ENCODE measurements around the gene SPCS2. TPM values are rescaled to one million over a fixed set of nuclear protein-coding genes. Genes with fewer than 3 reads are reported as not detected.
"Not testable (repeated sequence)": the region's sequence is repeated elsewhere in the genome, so short reads cannot be mapped to it uniquely, and the experiment has no call there.

SPCS2 gene
- total RNA-seq, 4 donors from 2014 or later = 4.9 to 126 (median 28.0) TPM

- Histone ChIP-seq H3K36me3 (no peaks in the 10 kb centered on the region), H3K4me3 (no peak overlapping the region), H3K27me3 (no peaks in the 10 kb centered on the region), H3K4me1 (peaks cover 5 to 11% of the 10 kb centered on the region in 2 donors), H3K9me3 (no peaks in the 10 kb centered on the region), H3K27ac (no peak overlapping the region)
- intact Hi-C loops (cut with DNase I; ENCODE audit: low total_unique reads) = no loop called here
- no peak for DNase-seq
- no peak for TF ChIP-seq CTCF (IDR thresholded peaks at IDR 0.05)
- TF ChIP-seq POLR2A (IDR thresholded peaks at IDR 0.05) = no peak
Measured at GRCh38 chr11:74953451-74953850, 4.4 kb downstream of the SPCS2 start.

DNA sequence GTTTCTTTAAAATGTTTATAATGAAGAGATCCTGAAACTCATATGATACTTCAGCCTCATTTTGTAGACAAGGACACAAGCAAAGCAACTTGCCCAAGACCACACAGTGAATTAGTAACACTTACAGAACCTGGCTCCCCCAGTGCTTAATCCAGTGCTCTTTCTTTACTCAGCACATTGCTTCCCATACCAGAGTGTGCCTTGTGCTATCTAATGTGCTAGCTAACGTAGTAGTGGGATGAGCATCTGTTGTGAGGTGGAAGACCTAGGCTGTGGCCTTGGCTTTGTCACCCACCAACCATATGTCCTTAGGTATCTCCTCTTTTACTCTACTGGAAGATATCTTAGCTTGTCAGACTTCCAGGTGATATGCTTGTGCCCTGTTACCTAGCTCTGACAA is 5.1 kb downstream of the SPCS2 start:
- H3K36me3 ChIP-seq = no peaks in the 10 kb centered on the region
- no peak overlapping the region for H3K27ac ChIP-seq
- no peaks in the 10 kb centered on the region for H3K9me3 ChIP-seq
- no peaks in the 10 kb centered on the region for H3K27me3 ChIP-seq
- DNase-seq = no peak
- no peak overlapping the region for H3K4me3 ChIP-seq
- TF ChIP-seq CTCF (IDR thresholded peaks at IDR 0.05) (no peak), POLR2A (IDR thresholded peaks at IDR 0.05) (no peak)
- intact Hi-C loops (cut with DNase I; ENCODE audit: low total_unique reads) = no loop called here
- H3K4me1 ChIP-seq = peaks cover 5 to 10% of the 10 kb centered on the region in 2 donors

- Histone ChIP-seq H3K9me3 (no peaks in the 10 kb centered on the region), H3K27me3 (no peaks in the 10 kb centered on the region), H3K36me3 (no peaks in the 10 kb centered on the region), H3K4me1 (no peaks in the 10 kb centered on the region), H3K27ac (no peak overlapping the region), H3K4me3 (no peak overlapping the region)
- no peak for DNase-seq
- intact Hi-C loops (cut with DNase I; ENCODE audit: low total_unique reads) = no loop called here
- TF ChIP-seq CTCF (IDR thresholded peaks at IDR 0.05) (no peak), POLR2A (IDR thresholded peaks at IDR 0.05) (no peak)
Measured at GRCh38 chr11:74956397-74957015, 7.4 kb downstream of the SPCS2 start.

- no peak for DNase-seq
- H3K27me3 ChIP-seq = no peaks in the 10 kb centered on the region
- intact Hi-C loops (cut with DNase I; ENCODE audit: low total_unique reads) = no loop called here
- no peak overlapping the region for H3K4me3 ChIP-seq
- no peak for TF ChIP-seq POLR2A (IDR thresholded peaks at IDR 0.05)
- no peak for TF ChIP-seq CTCF (IDR thresholded peaks at IDR 0.05)
- H3K36me3 ChIP-seq = no peaks in the 10 kb centered on the region
- H3K9me3 ChIP-seq = no peaks in the 10 kb centered on the region
- no peaks in the 10 kb centered on the region for H3K4me1 ChIP-seq
- H3K27ac ChIP-seq = no peak overlapping the region
Measured at GRCh38 chr11:74957937-74958629, 9.0 kb downstream of the SPCS2 start.

DNA sequence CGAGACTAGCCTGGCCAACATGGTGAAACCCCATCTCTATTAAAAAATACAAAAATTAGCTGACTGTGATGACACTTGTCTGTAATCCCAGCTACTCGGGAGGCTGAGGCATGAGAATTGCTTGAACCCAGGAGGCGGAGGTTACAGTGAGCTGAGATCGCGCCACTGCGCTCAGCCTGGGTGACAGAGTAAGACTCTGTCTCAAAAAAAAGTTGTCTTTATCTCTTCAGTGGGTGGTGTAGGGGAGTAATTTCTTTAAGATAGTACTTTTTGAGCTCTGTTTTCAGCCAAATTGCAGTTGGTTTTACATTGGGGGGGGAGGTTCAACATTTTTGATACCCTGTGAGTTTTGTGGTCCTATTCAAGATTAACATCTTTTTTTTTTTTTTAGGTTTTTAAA is 11.1 kb downstream of the SPCS2 start:
- DNase-seq; H3K9me3 ChIP-seq; H3K4me3 ChIP-seq; H3K4me1 ChIP-seq; H3K27ac ChIP-seq; H3K36me3 ChIP-seq; H3K27me3 ChIP-seq; intact Hi-C loops (cut with DNase I; ENCODE audit: low total_unique reads): not testable (repeated sequence)
